Neural cell (in vitro differentiated cells): ENCODE results near the gene RBBP8NL. TPM values are rescaled to one million over a fixed set of nuclear protein-coding genes. Genes with fewer than 3 reads are reported as not detected.

Experiments
- H2AFZ ChIP-seq: fragments of 200-600, 300-800 bp; sonication (generic), shearing (Covaris generic); 2 replicates; pipeline ENCODE4 v1.6.0; 2014; ENCODE audit warnings: low read depth, mild to moderate bottlenecking, antibody characterized with exemption, low read length, moderate library complexity
- H3F3A ChIP-seq: fragments of 200-600 bp; shearing (Covaris generic); 2 replicates; pipeline ENCODE4 v1.6.1; 2016; ENCODE audit warnings: mild to moderate bottlenecking, moderate library complexity, mixed read lengths, antibody characterized with exemption, low read length; ENCODE audit not compliant: insufficient read depth, poor library complexity, severe bottlenecking
- H3K27ac ChIP-seq: fragments of 200-600, 300-800 bp; sonication (generic), shearing (Covaris generic); 2 replicates; pipeline ENCODE4 v1.5.1; 2014; ENCODE audit warnings: mild to moderate bottlenecking, low read length, moderate library complexity
- H3K27me3 ChIP-seq: fragments of 300-800, 200-600 bp; sonication (generic), shearing (Covaris generic); 2 replicates; pipeline ENCODE4 v1.6.0; 2014; ENCODE audit warnings: mild to moderate bottlenecking, low read depth, low read length, moderate library complexity; ENCODE audit not compliant: insufficient read depth
- H3K36me3 ChIP-seq: fragments of 300-800, 200-600 bp; sonication (generic), shearing (Covaris generic); 2 replicates; pipeline ENCODE4 v1.5.1; 2014; ENCODE audit warnings: mild to moderate bottlenecking, antibody characterized with exemption, low read length, moderate library complexity; ENCODE audit not compliant: insufficient read depth
- H3K4me2 ChIP-seq: fragments of 300-800, 200-600 bp; sonication (generic), shearing (Covaris generic); 2 replicates; pipeline ENCODE4 v1.6.0; 2014; ENCODE audit warnings: mild to moderate bottlenecking, low read length
- H3K4me3 ChIP-seq: fragments of 300-800, 200-600 bp; sonication (generic), shearing (Covaris generic); 2 replicates; pipeline ENCODE4 v1.5.1; 2014; ENCODE audit warnings: mild to moderate bottlenecking, low read length, moderate library complexity
- H3K79me2 ChIP-seq: fragments of 200-600 bp; shearing (Covaris generic); replicated peaks from 2 replicates; pipeline ENCODE4 v1.6.0; 2014; ENCODE audit warnings: mild to moderate bottlenecking, low read length, moderate library complexity; ENCODE audit not compliant: insufficient read depth
- H3K9ac ChIP-seq: fragments of 300-800, 200-600 bp; sonication (generic), shearing (Covaris generic); 2 replicates; pipeline ENCODE4 v1.6.1; 2016; ENCODE audit warnings: mild to moderate bottlenecking, low read length, mixed read lengths
- H3K9me2 ChIP-seq: fragments of 200-600 bp; shearing (Covaris generic); 2 replicates; pipeline ENCODE4 v1.6.1; 2016; ENCODE audit warnings: mild to moderate bottlenecking, low read length, mixed read lengths; ENCODE audit not compliant: insufficient read depth
- H3K9me3 ChIP-seq: fragments of 200-600, 300-800 bp; sonication (generic), shearing (Covaris generic); 2 replicates; pipeline ENCODE4 v1.6.1; 2016; ENCODE audit warnings: mild to moderate bottlenecking, mixed run types, low read length, moderate library complexity, mixed read lengths
- H4K20me1 ChIP-seq: fragments of 200-600 bp; shearing (Covaris generic); 2 replicates; pipeline ENCODE4 v1.6.1; 2016; ENCODE audit warnings: mild to moderate bottlenecking, mixed run types; ENCODE audit not compliant: insufficient read depth
- EP300 ChIP-seq: fragments of 450-650 bp; conservative IDR thresholded peaks from 2 replicates; pipeline ENCODE4 v1.6.1; 2014; ENCODE audit warnings: antibody characterized with exemption, mild to moderate bottlenecking, moderate library complexity; ENCODE audit not compliant: poor library complexity, severe bottlenecking
- EZH2 ChIP-seq: fragments of 200-600, 300-800 bp; shearing (Covaris generic), sonication (generic); IDR thresholded peaks from 2 replicates; pipeline ENCODE4 v1.6.1; 2014; ENCODE audit warnings: antibody characterized with exemption, low read length, borderline replicate concordance, mild to moderate bottlenecking; ENCODE audit not compliant: insufficient read depth, poor library complexity, severe bottlenecking
- MXI1 ChIP-seq: fragments of 450-650 bp; conservative IDR thresholded peaks from 2 replicates; pipeline ENCODE4 v1.6.1; 2014; ENCODE audit warnings: antibody characterized with exemption, mild to moderate bottlenecking; ENCODE audit not compliant: poor library complexity, severe bottlenecking
- POLR2AphosphoS5 ChIP-seq: IDR thresholded peaks from 2 replicates; pipeline ENCODE4 v1.6.1; 2012
- RAD21 ChIP-seq: fragments of 450-650 bp; conservative IDR thresholded peaks from 2 replicates; pipeline ENCODE4 v1.6.1; 2014; ENCODE audit warnings: antibody characterized with exemption, mild to moderate bottlenecking, moderate library complexity
- SMC3 ChIP-seq: fragments of 450-650 bp; conservative IDR thresholded peaks from 2 replicates; pipeline ENCODE4 v1.6.1; 2014; ENCODE audit warnings: antibody characterized with exemption, mild to moderate bottlenecking, moderate library complexity; ENCODE audit not compliant: poor library complexity
- TAF1 ChIP-seq: IDR thresholded peaks from 2 replicates; pipeline ENCODE4 v1.6.1; 2012; ENCODE audit warnings: low read depth
- polyA plus RNA-seq: library from polyadenylated mRNA; depleted of rRNA; stranded (reverse); fragments of >200 nt; gene quantifications from 2 replicates; pipeline ENCODE4 v1.2.3, GENCODE V29; 2014
- TF ChIP-seq, protein P1 (sequence below): fragments of 450-650 bp; IDR thresholded peaks from 2 replicates; pipeline ENCODE4 v1.5.1; 2014; ENCODE audit warnings: antibody characterized with exemption, mild to moderate bottlenecking, moderate library complexity; ENCODE audit not compliant: poor library complexity, severe bottlenecking
- TF ChIP-seq, protein P2 (sequence below): IDR thresholded peaks from 2 replicates; pipeline ENCODE4 v1.6.1; 2012; ENCODE audit warnings: borderline replicate concordance

The RBBP8NL gene
- polyA plus RNA-seq, 1 donor from 2014 or later: not detected

- no peaks in the 10 kb centered on the region for H3K27me3 ChIP-seq
- no peak overlapping the region for H3K4me3 ChIP-seq
- H3K9me3 ChIP-seq: no peaks in the 10 kb centered on the region
- no peak overlapping the region for H2AFZ ChIP-seq
- TF ChIP-seq POLR2AphosphoS5 (no peak), RAD21 (no peak), TAF1 (no peak), EZH2 (no peak), SMC3 (no peak), EP300 (no peak), MXI1 (no peak)
- TF ChIP-seq, protein P1, sequence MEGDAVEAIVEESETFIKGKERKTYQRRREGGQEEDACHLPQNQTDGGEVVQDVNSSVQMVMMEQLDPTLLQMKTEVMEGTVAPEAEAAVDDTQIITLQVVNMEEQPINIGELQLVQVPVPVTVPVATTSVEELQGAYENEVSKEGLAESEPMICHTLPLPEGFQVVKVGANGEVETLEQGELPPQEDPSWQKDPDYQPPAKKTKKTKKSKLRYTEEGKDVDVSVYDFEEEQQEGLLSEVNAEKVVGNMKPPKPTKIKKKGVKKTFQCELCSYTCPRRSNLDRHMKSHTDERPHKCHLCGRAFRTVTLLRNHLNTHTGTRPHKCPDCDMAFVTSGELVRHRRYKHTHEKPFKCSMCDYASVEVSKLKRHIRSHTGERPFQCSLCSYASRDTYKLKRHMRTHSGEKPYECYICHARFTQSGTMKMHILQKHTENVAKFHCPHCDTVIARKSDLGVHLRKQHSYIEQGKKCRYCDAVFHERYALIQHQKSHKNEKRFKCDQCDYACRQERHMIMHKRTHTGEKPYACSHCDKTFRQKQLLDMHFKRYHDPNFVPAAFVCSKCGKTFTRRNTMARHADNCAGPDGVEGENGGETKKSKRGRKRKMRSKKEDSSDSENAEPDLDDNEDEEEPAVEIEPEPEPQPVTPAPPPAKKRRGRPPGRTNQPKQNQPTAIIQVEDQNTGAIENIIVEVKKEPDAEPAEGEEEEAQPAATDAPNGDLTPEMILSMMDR: no peak
- TF ChIP-seq, protein P2, sequence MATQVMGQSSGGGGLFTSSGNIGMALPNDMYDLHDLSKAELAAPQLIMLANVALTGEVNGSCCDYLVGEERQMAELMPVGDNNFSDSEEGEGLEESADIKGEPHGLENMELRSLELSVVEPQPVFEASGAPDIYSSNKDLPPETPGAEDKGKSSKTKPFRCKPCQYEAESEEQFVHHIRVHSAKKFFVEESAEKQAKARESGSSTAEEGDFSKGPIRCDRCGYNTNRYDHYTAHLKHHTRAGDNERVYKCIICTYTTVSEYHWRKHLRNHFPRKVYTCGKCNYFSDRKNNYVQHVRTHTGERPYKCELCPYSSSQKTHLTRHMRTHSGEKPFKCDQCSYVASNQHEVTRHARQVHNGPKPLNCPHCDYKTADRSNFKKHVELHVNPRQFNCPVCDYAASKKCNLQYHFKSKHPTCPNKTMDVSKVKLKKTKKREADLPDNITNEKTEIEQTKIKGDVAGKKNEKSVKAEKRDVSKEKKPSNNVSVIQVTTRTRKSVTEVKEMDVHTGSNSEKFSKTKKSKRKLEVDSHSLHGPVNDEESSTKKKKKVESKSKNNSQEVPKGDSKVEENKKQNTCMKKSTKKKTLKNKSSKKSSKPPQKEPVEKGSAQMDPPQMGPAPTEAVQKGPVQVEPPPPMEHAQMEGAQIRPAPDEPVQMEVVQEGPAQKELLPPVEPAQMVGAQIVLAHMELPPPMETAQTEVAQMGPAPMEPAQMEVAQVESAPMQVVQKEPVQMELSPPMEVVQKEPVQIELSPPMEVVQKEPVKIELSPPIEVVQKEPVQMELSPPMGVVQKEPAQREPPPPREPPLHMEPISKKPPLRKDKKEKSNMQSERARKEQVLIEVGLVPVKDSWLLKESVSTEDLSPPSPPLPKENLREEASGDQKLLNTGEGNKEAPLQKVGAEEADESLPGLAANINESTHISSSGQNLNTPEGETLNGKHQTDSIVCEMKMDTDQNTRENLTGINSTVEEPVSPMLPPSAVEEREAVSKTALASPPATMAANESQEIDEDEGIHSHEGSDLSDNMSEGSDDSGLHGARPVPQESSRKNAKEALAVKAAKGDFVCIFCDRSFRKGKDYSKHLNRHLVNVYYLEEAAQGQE: no peak
- no peaks in the 10 kb centered on the region for H3K36me3 ChIP-seq
- no peak overlapping the region for H3K27ac ChIP-seq
- no peaks in the 10 kb centered on the region for H3K79me2 ChIP-seq
- H3F3A ChIP-seq: no peaks in the 10 kb centered on the region
- H4K20me1 ChIP-seq: no peaks in the 10 kb centered on the region
- H3K9me2 ChIP-seq: no peaks in the 10 kb centered on the region
- H3K9ac ChIP-seq: no peak overlapping the region
- no peak overlapping the region for H3K4me2 ChIP-seq
Measured at GRCh38 chr20:62444286-62444685, 16.9 kb upstream of the RBBP8NL start.

GRCh38 chr20:62441987-62442539, 14.7 kb upstream of the RBBP8NL start:
- H3K27ac ChIP-seq: no peak overlapping the region
- TF ChIP-seq EP300: no peak
- TF ChIP-seq POLR2AphosphoS5: no peak
- no peak for TF ChIP-seq EZH2
- TF ChIP-seq, protein P2: no peak
- TF ChIP-seq SMC3: no peak
- no peak for TF ChIP-seq RAD21
- TF ChIP-seq, protein P1: no peak
- TF ChIP-seq TAF1: no peak
- no peak for TF ChIP-seq MXI1

More at GRCh38 chr20:62441987-62442539, 14.7 kb upstream of the RBBP8NL start:
- Histone ChIP-seq H3K9me2 (no peaks in the 10 kb centered on the region), H3K4me3 (no peak overlapping the region), H3K4me2 (no peak overlapping the region), H3K9ac (no peak overlapping the region), H3K36me3 (no peaks in the 10 kb centered on the region), H3K79me2 (no peaks in the 10 kb centered on the region), H3F3A (no peaks in the 10 kb centered on the region), H2AFZ (no peak overlapping the region), H3K9me3 (no peaks in the 10 kb centered on the region), H4K20me1 (no peaks in the 10 kb centered on the region), H3K27me3 (no peaks in the 10 kb centered on the region)
